AG09309 (cell line): ENCODE results near the gene ANTXR1.

Source experiments
- DNase-seq: peaks from one replicate; pipeline ENCODE4 v3.0.0-alpha.2; 2010; ENCODE audit warnings: low read depth
- H3K4me3 ChIP-seq: 2 replicates; pipeline ENCODE4 v1.5.1; 2011; ENCODE audit warnings: mild to moderate bottlenecking, low read depth, low read length, moderate library complexity; ENCODE audit not compliant: control insufficient read depth
- TF ChIP-seq, protein P1 (sequence below): IDR thresholded peaks from 2 replicates; pipeline ENCODE4 v1.5.1; 2011; ENCODE audit warnings: mild to moderate bottlenecking, low read depth, low read length, inconsistent platforms; ENCODE audit not compliant: insufficient read depth, control insufficient read depth; ENCODE audit errors: missing control alignments

ANTXR1 gene

DNA sequence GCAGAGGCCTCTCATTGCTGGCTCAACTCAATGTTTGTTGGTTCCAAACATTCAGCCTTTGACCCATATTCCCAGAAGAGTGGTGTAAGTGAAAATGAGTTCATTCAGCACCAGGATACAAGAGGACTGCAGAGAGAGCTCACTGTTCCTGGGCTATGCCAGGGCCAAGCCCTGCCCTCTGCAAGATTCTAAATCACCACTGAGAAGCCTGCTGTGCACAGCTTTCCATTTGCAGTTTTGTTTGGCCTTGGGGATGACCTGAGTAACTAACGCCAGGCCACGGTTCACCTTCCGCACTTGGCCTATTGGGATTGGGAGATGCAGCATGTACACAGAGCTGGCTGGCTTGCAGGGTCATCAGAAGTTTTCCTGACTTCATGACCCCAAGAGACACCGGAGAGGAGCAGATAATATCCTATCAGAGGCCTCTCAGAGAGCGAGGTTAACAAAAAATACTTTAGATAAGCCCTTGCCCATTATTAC, 25.9 kb upstream of the ANTXR1 start:
- no peak overlapping the region for H3K4me3 ChIP-seq
- TF ChIP-seq, protein P1, sequence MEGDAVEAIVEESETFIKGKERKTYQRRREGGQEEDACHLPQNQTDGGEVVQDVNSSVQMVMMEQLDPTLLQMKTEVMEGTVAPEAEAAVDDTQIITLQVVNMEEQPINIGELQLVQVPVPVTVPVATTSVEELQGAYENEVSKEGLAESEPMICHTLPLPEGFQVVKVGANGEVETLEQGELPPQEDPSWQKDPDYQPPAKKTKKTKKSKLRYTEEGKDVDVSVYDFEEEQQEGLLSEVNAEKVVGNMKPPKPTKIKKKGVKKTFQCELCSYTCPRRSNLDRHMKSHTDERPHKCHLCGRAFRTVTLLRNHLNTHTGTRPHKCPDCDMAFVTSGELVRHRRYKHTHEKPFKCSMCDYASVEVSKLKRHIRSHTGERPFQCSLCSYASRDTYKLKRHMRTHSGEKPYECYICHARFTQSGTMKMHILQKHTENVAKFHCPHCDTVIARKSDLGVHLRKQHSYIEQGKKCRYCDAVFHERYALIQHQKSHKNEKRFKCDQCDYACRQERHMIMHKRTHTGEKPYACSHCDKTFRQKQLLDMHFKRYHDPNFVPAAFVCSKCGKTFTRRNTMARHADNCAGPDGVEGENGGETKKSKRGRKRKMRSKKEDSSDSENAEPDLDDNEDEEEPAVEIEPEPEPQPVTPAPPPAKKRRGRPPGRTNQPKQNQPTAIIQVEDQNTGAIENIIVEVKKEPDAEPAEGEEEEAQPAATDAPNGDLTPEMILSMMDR: no peak
- no peak for DNase-seq

DNA sequence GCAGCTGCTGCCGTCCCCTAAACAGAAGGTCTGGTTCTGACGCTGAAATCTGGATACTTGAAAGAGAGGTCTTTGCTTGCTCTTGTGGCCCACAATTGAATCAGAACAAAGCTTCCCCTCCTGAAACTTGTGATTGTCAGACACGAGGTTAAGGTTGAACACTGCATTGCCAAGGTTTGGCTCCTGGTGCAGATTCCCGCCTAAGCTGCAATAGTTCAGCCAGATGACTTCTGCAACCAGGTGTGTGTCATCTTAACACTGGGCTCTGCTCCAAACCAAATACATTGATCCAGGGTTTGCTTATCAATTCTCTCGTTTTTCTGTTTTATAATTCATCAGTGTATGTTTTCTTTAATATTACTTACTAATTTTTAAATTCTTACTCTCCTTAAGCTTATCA, 23.9 kb upstream of the ANTXR1 start:
- H3K4me3 ChIP-seq: no peak overlapping the region
- TF ChIP-seq, protein P1: no peak
- DNase-seq: no peak

DNA sequence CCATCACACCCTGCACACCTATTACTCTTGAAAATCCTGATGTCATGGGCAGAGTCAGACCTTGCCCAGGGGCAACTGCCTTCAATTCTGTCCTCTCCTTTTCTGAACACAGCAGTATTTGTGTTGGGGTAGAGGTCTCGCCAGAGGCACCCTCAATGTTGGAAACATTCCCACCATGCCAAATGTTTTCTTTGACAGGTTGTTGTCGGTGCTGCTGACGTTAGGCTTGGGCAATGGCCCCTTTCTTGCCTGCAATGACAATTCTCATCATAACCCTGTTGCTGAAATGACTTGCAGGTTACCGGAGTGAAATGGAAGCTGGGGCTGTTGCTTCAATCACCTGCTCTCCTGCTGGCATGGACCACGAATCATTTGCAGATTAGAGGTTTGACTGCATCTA, 20.6 kb upstream of the ANTXR1 start:
- TF ChIP-seq, protein P1: no peak
- no peak for DNase-seq
- H3K4me3 ChIP-seq: no peak overlapping the region

DNA sequence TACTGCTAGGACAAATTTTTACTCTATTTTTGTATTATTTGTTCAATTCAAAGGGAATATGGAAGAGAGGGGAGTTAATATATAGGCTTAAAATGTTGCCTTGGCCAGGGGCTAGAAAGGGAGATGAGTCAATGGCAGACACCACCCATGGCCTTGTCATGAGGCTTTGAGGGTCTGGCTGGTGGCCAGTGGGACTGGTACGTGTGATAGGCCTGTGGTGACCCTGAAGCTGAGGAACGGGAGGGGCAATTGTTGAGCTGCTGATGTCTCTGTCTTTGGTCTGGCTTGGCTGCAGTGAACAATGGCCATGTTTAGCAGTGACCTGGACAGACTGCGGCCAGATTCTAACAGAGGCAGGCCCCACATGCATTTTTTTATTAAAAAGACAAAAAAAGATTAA, 20.0 kb upstream of the ANTXR1 start:
- no peak overlapping the region for H3K4me3 ChIP-seq
- DNase-seq: no peak
- TF ChIP-seq, protein P1: no peak

DNA sequence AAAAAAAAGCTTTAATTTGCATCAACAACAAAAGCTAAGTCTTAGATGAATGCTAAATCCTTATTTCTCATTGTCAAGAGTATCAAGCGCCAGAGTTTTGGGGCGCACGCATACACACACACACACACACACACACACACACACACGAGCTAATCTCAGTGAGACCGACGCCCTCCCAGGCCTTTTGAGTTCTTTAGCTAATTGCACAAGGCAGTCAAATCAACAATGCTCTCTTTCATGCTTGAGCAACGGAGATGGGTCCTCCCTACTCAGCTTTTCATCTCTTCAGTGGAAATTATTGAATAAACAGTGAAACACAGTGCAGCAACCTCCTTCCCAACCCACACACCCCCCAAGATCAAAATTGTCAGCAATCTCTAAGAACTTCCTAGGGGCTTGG, 19.3 kb upstream of the ANTXR1 start:
- TF ChIP-seq, protein P1: no peak
- DNase-seq: no peak
- H3K4me3 ChIP-seq: no peak overlapping the region

DNA sequence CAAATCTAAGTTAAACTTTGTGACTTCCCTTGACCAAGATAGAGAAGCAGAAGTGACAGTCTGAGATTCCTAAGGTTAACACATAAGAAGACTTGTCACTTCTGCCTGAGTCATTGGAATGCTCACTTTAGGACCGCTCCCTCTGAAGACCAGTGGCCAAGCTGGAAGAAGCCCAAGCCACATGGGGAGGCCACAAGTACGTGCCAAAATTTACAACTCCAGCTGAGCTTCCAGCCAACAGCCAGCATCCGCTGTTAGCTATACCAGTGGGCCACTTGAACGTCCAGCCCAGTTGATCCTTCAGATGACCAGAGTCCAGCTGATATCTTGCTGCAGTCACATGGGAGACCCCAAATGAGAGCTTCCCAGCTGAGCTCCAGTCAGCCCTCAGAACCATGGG, 18.1 kb upstream of the ANTXR1 start:
- no peak overlapping the region for H3K4me3 ChIP-seq
- TF ChIP-seq, protein P1: no peak
- DNase-seq: peak; percentile 80

DNA sequence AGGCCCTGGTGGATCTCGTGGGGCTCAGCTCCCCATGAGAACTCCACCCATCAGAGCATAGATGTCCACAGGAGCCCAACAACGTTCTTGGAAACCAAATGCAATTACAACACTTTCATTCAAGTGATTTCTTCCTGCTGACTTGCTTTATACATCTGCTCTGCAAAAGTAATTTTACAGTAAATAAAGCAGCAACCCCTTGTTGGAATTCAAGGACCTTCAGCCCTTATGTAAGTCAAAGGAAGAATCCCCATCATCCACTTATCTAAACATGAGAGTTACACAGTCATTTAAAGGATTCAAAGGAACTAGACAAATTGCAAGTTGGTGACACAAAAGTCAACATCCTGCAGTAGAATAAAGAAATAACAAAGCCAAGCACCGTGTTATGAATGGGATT, 17.1 kb upstream of the ANTXR1 start:
- TF ChIP-seq, protein P1: no peak
- no peak for DNase-seq
- no peak overlapping the region for H3K4me3 ChIP-seq
